ENCODE measurements around the gene CIDEB.

The CIDEB gene

DNA sequence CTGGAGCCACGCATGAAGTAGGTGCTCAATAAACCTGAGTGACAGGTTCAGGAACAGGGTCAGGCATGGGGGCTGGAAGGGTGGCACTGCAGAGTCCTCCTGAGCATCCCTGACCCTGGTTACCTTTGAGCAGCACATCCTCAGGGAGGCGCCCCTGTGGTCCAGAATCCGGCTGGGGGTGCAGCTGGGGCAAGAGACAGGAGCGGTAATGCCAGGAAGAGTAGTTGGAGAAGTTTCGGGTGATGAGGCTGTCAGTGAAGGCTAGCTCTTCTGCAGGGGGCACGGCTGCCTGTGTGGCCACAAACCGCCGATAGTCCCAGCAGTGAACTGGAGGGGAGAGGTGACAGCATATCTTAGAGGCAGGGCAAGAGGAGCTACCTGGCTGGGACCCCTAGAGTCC is 38.4 kb downstream of the CIDEB start:
- no peak for DNase-seq

DNA sequence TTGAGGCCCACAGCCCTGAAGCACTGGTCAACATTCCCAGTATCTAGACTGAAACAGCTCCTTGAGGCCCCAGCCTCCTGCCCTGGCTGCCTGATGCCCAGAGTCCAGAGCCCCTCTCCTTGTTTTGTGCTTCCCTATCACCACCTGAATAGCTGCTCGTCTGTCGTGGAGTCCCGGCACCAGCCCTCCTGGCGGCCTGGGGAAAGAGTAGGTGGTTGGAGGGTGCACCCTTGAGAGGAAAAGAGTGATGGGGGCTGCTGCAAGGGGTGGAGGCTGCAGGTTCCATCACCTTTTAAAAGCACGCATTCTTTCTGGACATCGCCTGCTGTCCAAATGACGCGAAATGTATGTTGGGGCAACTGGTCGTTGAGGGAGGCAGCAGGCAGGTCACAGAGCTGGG is 39.6 kb downstream of the CIDEB start:
- DNase-seq, result no peak

DNA sequence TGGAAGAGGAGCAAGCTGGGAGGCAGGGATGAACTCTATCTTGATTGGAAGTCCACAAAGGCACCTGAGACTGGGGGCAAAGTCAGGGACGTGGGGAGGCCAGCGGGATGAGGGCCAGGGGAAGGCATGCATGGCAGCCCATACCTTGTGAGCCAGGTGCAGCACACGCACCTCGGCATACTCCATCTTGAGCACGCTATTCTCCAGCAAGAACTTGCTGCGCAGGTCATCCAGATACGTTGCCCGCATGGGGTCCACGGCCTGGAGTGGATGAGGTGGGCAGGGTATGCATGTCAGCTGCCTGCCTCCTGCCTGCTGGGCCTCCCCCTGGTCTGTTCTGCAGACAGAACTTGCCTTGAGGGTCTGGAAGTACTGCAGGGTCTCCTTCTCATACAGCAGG is 40.3 kb downstream of the CIDEB start:
- no peak for DNase-seq

DNA sequence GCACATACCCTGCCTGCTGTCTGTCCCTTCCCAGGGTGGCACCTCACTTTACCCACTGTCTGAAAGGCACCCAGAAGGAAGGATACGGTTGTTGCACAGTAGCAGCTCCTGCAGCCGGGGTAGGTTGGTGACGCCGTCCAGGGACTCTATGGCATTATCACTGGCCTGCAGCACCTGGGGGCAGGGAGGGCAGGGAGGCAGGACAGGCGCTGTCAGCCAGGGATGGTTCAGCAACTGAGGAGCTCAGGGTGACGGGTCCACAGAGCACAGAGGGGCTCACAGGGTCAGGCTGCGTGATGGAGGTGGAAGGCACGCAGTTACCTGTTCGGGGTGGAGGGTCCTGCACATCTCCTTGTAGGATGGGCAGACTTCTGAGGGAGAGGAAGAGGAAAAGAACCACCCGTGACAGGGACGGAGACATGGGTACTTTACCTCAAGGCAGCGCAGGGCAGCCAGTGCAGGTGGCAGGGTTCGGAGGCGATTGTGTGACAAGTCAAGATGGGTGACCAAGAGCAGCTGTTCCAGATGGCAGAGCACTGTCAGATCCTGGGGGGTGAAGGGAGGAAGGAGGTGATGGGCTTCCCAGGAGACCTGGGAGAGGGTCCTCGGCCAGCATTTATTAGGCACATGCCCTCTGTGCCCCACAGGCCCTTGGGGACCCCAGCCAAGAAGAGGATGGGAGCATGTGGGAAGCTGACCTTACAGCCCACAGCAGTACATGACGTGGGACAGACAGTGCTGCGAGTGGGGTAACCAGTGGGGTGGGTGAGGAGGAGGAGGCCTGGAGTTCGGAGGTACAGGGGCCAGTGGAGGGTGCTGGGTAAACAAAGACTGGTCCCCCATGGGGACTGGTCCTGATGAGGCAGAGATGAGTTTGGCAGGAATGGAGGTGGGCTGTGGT is 41.2 kb downstream of the CIDEB start:
- DNase-seq, result no peak

DNA sequence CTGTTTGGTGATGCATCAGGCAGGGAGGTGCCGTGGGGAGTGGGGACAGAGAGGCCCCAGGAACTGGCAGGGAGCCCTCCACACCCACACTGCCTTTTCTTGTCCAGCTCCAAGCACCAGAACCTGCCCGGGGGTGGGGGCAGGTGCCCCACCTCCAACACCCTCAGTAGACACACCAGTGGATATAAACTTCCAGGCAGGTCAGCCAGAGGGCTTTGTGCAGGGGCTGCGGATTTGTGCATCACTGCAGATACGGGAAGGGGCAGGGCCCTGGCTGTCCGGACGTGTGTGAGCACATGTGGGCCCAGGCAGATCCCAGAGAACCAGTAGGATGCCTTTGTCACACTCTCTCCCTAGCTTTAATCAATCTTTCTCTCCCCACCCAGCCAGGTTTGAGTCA is 43.5 kb downstream of the CIDEB start:
- DNase-seq, result no peak

DNA sequence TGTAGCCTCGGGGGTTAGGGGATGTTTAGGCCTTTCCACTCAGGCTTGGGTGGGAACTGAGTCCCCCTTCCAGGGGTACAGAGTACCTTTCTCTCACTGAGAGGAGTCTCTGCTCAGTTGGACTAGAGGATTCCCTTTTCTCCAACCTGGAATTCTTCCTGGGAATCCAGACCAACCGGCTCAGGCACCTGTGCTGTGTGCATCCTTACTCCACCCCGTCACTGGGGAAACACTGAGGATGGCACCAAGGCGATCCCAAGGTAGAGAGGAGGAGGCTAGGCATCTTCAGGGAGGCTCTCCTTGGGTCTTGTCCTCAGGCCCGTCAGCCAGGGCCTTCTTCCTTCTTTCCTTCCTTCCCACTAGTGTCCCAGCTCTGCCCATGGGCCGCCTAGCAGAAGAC is 43.9 kb downstream of the CIDEB start:
- no peak for DNase-seq

DNA sequence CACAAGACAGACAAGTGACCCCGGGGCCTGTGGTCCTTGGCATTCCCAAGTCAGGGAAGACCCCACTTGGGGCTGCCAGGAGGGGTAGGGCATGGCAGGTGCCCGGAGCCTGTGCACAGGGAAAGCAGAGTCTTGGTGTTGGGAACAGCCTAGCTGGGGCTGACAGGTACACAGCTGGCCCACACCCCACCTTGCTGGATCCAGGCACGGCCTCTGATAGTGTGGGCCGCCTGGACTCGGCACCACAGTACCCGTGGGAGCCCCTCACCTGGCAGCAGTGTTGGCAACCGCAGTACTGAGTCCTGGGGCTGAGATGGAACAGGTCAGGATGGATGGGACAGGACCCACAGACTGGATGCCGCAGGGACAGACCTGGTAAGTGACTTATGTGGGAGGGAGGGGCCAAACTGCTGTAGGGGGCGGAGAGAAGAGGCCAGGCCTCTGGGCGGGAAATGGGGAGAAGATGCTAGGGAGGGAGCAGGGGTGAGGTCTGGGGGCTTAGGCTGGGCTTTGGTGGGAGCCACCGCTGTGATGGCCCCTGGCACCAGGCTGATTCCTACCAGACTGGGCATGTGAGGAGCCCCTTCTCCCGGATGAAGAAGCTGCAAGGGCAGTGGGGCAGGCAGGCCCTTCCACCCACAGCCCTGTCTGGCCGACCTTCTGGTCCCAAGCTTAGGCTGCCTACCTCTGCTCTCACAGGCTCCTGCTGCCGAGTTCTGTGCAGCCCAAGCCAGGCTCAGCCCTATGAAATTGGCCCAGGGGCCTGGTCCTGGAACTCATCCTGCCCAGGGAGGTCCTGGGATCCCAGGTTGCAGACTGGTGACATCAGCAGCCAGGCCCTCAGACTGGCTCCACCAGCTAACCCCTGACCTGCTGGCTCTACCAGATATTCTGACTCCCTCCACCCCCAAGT is 44.7 kb downstream of the CIDEB start, which contains the start of gene TGM1:
TGM1 (minus strand) TSS at position 357 of the 913 bp plus-strand sequence. CDS start 825 bp downstream, outside the sequence.
- DNase-seq, result no peak

DNA sequence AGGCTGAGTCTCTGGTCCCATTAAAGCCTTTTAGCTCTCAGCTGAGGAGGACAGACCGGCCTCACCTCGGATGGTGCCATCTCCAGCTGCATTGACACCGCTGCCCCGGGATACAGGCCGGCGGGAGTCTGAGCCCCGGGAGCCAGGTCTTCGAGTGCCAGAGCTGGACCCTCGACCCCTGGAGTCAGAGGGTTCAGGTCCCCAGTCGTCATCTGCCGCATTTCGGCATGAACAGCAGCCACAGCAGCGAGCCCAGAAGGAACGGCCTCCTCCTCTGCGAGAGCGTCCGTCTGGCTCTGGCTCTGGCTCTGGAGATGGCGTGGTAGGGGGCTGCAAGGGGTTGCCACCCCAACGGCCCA is 45.8 kb downstream of the CIDEB start:
- DNase-seq, result no peak

DNA sequence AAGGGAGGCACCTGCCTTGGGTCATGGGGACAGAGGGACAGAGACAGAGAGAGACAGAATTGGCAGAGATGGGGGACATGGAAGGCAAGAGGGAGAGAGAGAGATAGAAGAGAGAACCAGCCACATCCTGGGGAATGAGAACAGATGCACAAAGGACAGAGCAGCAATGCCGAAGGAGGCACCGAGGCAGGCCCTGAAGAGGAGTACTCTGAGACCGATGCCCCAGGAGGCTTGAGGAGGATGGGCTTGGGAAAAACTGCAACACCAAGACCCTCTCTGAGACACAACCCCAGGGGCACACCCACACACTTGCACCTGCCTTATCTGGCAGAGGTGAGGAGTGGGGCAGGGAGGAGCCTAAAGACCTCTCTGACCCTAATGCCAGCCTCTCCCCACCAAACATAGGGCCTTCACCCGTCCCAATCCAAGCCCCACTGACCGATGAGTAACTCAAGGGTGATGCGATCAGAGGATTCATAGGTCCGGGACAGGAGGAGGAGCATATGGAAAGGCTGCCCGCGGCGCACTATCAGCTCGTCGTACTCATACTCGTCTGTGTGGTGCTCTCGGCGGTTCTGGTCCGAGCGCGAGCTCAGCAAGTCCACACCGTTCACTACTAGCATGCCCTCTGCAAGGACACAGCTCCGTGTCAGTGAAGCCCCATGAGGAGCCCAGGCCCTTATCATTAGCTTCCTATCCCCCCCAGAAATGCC is 46.4 kb downstream of the CIDEB start:
- DNase-seq, result no peak

DNA sequence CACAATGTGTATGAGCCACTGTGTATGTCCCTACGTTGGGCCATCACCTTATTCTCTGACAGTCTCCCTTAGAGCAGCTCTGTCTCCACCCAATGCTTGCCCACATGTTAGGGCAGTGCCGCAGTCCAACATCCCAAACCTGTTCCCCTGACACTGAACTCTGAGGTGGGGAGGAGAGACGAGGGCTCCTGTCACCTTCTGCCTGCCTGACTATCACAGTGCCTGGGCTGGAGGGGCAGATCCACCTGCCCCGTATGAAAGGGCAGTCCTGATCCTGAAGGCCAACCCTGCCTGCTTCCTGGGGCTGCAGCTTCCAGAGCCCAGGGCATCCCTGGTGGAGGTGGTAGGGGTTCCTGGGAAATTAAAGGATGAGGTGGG is 47.0 kb downstream of the CIDEB start:
- no peak for DNase-seq

DNA sequence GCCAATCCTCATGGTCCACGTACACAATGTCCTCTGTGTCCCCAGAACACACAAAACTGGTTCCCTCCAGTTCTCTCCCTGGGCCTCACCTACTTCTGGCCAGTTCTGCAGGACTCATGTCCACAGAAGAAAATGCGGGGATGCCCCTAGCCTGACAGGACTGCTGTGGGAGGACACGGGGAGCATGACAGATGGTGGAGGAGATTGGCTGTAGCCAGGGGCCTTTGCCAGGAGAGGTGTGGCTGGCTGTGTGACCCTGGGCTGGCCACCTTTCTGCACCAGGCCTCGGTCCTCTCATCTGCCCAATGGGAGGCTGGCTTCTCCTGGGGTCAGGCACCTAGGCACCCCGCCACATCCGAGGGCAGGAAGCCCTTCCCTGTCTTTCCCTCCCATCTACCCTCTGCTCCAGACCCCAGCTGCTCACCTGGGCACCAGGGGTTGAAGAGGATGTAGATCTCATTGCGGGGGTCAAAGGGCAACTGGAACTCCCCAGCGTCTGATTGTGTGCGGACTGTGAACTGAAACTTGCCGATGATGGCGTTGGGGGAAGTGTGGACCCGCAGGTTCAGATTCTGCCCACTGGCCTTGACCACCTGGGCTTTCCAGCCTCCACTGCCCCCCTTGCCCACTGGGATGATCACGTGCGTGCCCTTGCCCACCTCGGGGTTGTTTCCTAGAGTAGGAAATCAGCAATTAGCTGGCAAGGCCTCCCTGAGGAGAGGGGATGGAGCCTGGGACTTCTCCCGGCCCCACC is 47.6 kb downstream of the CIDEB start:
- DNase-seq, result no peak

DNA sequence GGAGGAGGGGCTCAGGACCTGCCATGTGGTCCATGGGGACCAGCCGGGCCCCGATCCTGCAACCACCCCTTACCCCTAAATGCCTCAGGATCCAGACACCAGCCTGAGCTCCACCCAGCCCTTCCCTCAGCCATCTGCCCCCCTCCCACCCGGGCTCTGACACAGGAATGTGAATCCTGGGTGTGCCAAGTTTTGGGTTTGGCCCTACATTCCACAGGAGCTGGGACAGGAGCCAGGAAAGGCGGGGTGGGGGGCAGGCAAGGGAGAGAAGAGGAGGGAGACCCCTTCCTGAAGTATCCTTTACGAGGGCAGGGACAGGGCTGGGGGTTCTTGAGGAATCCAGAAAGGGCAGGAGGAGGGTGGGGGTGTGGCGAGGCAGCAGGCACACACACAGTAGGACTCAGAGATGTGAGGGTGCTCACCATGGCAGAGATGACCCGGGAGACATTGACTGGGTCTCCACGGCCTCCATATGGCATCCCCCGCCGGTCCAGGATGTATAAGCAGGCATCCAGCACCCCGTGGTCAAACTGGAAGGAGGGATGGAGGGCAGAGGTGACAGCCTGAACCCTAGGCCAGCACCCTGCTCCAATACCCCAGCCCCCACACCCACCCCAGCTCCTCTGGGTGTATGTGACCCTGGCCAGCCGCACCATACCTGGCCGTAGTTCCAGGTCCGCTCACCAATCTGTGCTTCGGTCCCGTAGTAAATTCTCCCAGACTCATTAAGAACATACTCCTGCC is 48.3 kb downstream of the CIDEB start:
- no peak for DNase-seq

DNA sequence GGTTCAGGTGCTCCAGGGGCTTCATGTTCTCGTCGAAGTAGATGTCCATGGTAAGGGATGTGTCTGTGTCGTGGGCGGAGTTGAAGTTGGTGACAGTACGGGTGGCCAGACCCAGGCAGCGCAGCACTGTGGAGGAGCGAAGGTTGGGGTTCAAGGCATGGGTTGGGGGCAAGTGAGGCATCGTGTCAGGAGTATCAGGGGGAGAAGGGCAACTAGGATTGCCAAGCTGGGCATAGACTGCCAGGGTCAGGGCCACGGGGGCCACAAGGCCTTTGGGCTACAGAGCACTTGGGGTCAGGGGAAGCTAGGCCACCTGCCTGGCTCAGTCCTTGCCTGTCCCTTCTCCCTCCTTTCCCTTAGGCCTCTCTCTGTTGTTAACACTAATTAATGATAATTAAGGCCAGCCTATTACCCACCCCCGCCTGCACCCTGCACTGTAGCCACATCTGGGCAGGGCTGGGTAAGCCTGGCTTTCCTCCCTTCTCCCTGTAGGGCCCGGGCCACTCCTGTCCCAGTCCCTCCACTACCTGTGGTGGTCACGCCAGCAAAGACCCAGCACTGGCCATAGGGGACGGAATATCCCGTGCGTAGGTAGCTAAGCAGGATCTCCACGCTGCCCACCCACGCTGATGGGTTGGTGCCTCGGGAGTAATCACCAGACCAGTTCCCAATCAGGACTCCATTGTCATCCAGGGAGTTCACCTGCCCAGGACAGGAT is 49.1 kb downstream of the CIDEB start:
- no peak for DNase-seq

DNA sequence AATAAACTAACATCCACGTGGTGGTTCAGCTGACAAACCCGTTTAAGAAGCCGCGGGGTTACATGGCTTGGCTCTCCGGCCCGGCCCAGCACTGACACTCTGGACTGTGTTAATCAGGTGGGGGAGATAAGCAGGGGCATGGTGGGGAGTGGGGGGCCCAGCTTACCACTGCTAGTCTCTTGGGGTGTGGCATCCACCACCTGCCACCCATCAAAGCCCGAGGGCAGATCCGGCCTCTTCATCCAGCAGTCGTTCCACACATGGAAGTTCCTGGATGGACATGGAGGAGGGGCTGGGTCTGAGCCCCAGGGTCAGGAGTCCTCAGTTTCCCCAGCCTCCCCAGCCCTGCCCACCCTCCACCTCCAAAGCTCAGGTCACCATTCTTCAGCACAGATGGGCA is 49.7 kb downstream of the CIDEB start:
- DNase-seq, result no peak

DNA sequence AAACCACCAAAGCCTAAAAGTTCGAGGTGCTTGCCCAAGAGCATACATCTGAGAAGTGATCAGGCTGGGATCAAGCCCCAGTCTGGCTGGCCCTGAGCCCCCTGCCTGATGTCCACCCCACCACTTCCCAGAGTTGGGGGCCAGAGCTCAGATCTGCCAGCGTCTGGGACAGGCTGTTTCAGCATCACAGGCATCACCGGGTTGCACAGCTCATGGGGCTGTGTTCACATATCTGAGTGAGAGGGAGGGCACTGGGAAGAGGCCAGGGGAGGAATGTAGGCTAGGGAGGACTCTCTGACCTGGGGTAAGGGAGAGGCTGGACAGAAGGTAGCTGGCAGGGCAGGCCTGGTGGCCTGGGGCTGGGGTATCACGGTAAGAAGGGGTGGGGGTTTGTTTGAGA is 50.8 kb downstream of the CIDEB start:
- DNase-seq, result no peak

DNA sequence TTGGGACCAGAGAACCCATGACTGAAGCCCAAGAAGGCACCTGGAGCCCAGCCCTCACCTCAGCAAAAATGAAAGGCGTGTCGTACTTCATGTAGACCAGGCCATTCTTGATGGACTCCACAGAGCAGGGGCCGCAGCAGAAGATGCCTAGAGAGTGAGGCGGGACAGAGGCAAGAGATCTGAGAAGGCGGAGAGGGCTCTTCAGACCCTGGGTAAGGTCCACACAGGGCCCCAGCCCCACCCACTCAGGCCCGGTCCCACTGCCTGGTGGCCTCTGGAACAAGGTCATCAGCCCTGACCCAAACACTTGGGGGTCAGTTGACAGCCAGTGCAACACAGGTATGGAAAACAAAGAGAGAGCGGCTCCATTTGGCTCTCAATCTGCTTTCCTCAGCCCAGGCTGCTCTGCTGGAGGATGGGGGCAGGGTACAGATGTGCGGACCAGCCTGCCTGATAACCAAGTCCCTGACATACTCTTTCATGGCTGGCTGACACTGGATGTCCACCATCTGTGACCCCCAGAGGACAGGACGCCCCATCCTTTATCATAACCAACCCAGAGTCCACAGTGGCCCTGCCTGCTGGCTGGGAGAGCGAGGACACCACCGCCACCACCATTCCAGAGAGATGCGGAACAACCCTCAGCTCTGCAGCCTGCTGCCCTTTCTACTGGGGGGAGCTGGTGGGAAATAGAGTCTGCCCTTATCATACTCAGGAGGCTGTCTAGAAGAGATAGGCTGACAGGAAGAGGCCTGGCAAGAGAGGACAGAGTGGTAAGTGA is 51.7 kb downstream of the CIDEB start:
- no peak for DNase-seq

DNA sequence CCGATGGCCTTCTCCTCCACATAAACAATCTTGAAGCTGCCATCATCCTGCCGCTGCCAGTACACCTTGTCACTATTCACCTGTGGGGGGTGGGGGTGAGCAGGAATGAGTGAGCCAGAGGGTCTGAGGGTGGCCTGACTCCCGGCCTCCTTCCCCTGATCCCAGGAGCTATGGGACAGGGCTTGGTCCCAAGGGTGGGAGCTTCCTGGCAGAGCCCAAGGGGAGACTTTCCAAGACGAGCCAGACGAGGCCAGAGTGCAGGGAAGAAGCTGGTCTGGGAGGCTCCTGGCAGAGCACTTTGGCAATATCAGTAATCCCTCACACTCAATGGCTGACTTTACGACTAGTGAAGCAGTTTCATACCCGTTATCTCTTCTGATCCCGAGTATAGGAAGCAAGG is 52.3 kb downstream of the CIDEB start:
- DNase-seq, result no peak
